H9 (cell line): Measurements from ENCODE around the gene PAX6. TPM values are rescaled to one million over a fixed set of nuclear protein-coding genes. Genes with fewer than 3 reads are reported as not detected.

ENCODE experiments used
- DNase-seq: peaks from one replicate; pipeline ENCODE4 v3.0.0-alpha.2; 2017
- H2AFZ ChIP-seq: one replicate; pipeline ENCODE4 v1.6.1; 2013; ENCODE audit warnings: mild to moderate bottlenecking, low read length, control low read depth, moderate library complexity
- H2AK5ac ChIP-seq: 2 replicates; pipeline ENCODE4 v1.6.1; 2013; ENCODE audit warnings: low read length, control low read depth, mixed read lengths; ENCODE audit not compliant: insufficient read length
- H2BK120ac ChIP-seq: one replicate; pipeline ENCODE4 v1.6.1; 2013; ENCODE audit warnings: low read depth, mild to moderate bottlenecking, low read length, control low read depth, inconsistent platforms; ENCODE audit not compliant: poor library complexity, severe bottlenecking
- H2BK12ac ChIP-seq: 2 replicates; pipeline ENCODE4 v1.6.1; 2013; ENCODE audit warnings: low read length, control low read depth, mixed read lengths, low read depth; ENCODE audit not compliant: insufficient read length
- H2BK15ac ChIP-seq: 2 replicates; pipeline ENCODE4 v1.6.1; 2013; ENCODE audit warnings: low read depth, low read length, control low read depth
- H2BK20ac ChIP-seq: one replicate; pipeline ENCODE4 v1.6.1; 2013; ENCODE audit warnings: low read depth, mild to moderate bottlenecking, low read length, control low read depth, inconsistent platforms; ENCODE audit not compliant: poor library complexity, severe bottlenecking
- H2BK5ac ChIP-seq: 2 replicates; pipeline ENCODE4 v1.6.1; 2013; ENCODE audit warnings: low read length, control low read depth, mixed read lengths; ENCODE audit not compliant: insufficient read length
- H3K14ac ChIP-seq: 2 replicates; pipeline ENCODE4 v1.6.1; 2013; ENCODE audit warnings: low read length, control low read depth; ENCODE audit not compliant: insufficient read depth
- H3K18ac ChIP-seq: 2 replicates; pipeline ENCODE4 v1.6.1; 2013; ENCODE audit warnings: low read depth, mild to moderate bottlenecking, mixed read lengths, low read length, control low read depth; ENCODE audit not compliant: insufficient read length
- H3K23ac ChIP-seq: 2 replicates; pipeline ENCODE4 v1.6.1; 2013; ENCODE audit warnings: low read length, control low read depth, mixed read lengths, low read depth; ENCODE audit not compliant: insufficient read length
- H3K23me2 ChIP-seq: 2 replicates; pipeline ENCODE4 v1.6.1; 2013; ENCODE audit warnings: low read depth, mild to moderate bottlenecking, mixed read lengths, low read length, control low read depth; ENCODE audit not compliant: insufficient read length, poor library complexity, severe bottlenecking
- H3K27ac ChIP-seq: 2 replicates; pipeline ENCODE4 v1.5.1; 2013; ENCODE audit warnings: low read length, control low read depth, mixed read lengths, low read depth; ENCODE audit not compliant: insufficient read length
- H3K27me3 ChIP-seq: 2 replicates; pipeline ENCODE4 v1.6.1; 2013; ENCODE audit warnings: low read length, control low read depth, inconsistent platforms; ENCODE audit not compliant: insufficient read depth
- H3K4ac ChIP-seq: 2 replicates; pipeline ENCODE4 v1.6.1; 2013; ENCODE audit warnings: low read depth, mild to moderate bottlenecking, control low read depth, inconsistent platforms, low read length, moderate library complexity
- H3K4me1 ChIP-seq: 2 replicates; pipeline ENCODE4 v1.6.1; 2013; ENCODE audit warnings: low read length, control low read depth, inconsistent platforms; ENCODE audit not compliant: insufficient read depth
- H3K4me2 ChIP-seq: 2 replicates; pipeline ENCODE4 v1.6.1; 2013; ENCODE audit warnings: low read length, control low read depth, mixed read lengths; ENCODE audit not compliant: insufficient read length, insufficient read depth
- H3K56ac ChIP-seq: 2 replicates; pipeline ENCODE4 v1.6.1; 2013; ENCODE audit warnings: low read depth, mild to moderate bottlenecking, mixed read lengths, low read length, control low read depth; ENCODE audit not compliant: insufficient read length
- H3K79me1 ChIP-seq: 2 replicates; pipeline ENCODE4 v1.6.1; 2013; ENCODE audit warnings: low read depth, mild to moderate bottlenecking, moderate library complexity, low read length, control low read depth, inconsistent platforms; ENCODE audit not compliant: insufficient read depth, poor library complexity, severe bottlenecking
- H3K79me2 ChIP-seq: 2 replicates; pipeline ENCODE4 v1.6.1; 2013; ENCODE audit warnings: low read length, control low read depth, inconsistent platforms; ENCODE audit not compliant: insufficient read depth
- H3K9ac ChIP-seq: 2 replicates; pipeline ENCODE4 v1.6.1; 2013; ENCODE audit warnings: low read length, control low read depth, mixed read lengths; ENCODE audit not compliant: insufficient read length; ENCODE audit errors: extremely low read depth
- H3K9me3 ChIP-seq: one replicate; pipeline ENCODE4 v1.6.1; 2013; ENCODE audit warnings: low read depth, low read length, inconsistent platforms; ENCODE audit not compliant: control insufficient read depth
- H3T11ph ChIP-seq: one replicate; pipeline ENCODE4 v1.6.1; 2013; ENCODE audit warnings: mild to moderate bottlenecking, low read length, control low read depth, inconsistent platforms
- H4K20me1 ChIP-seq: one replicate; pipeline ENCODE4 v1.6.1; 2013; ENCODE audit not compliant: control insufficient read depth, insufficient read length, insufficient read depth
- H4K5ac ChIP-seq: 2 replicates; pipeline ENCODE4 v1.6.1; 2013; ENCODE audit warnings: low read depth, mild to moderate bottlenecking, mixed read lengths, low read length, control low read depth; ENCODE audit not compliant: insufficient read length
- H4K8ac ChIP-seq: replicated peaks from 2 replicates; pipeline ENCODE4 v1.6.1; 2013; ENCODE audit warnings: low read length, control low read depth, mixed read lengths, low read depth; ENCODE audit not compliant: insufficient read length
- H4K91ac ChIP-seq: 2 replicates; pipeline ENCODE4 v1.6.1; 2013; ENCODE audit warnings: low read depth, mild to moderate bottlenecking, moderate library complexity, mixed read lengths, low read length, control low read depth; ENCODE audit not compliant: insufficient read length
- H3K27ac Mint-ChIP-seq, 3 experiments: 2 replicates in 2 of 3; 3 replicates in 1 of 3; pipeline ENCODE4 v1.8.0; 2020 to 2021; ENCODE audit warnings: mixed read lengths in 3 of 3, mild to moderate bottlenecking in 1 of 3, moderate library complexity in 1 of 3
- H3K27me3 Mint-ChIP-seq: 2 replicates; pipeline ENCODE4 v1.8.0; 2021; ENCODE audit warnings: low read depth, mild to moderate bottlenecking, moderate library complexity, mixed read lengths
- H3K36me3 Mint-ChIP-seq, 3 experiments: 2 replicates in 2 of 3; 3 replicates in 1 of 3; pipeline ENCODE4 v1.8.0; 2020 to 2021; ENCODE audit warnings: low read depth in 3 of 3, mixed read lengths in 3 of 3; ENCODE audit not compliant: insufficient read depth in 1 of 3
- H3K4me1 Mint-ChIP-seq, 2 experiments: 2 replicates each; pipeline ENCODE4 v1.8.0; 2020; ENCODE audit warnings: mixed read lengths in 2 of 2
- H3K4me3 Mint-ChIP-seq, 2 experiments: 2 replicates in 1 of 2; 3 replicates in 1 of 2; pipeline ENCODE4 v1.8.0; 2020 to 2021; ENCODE audit warnings: mild to moderate bottlenecking in 2 of 2, mixed read lengths in 2 of 2, moderate library complexity in 1 of 2
- H3K9me3 Mint-ChIP-seq, 2 experiments: 2 replicates in 1 of 2; 3 replicates in 1 of 2; pipeline ENCODE4 v1.8.0; 2020; ENCODE audit warnings: mild to moderate bottlenecking in 2 of 2, mixed read lengths in 2 of 2, moderate library complexity in 1 of 2
- CTCF ChIP-seq: fragments of 200-600 bp; sonication (generic); conservative IDR thresholded peaks from 3 replicates; pipeline ENCODE4 v1.8.0; 2021; ENCODE audit warnings: antibody characterized with exemption, mild to moderate bottlenecking
- WGBS: extraction: QIAGEN DNeasy Blood & Tissue Kit; methylation state at CpG from one replicate; pipeline ENCODE4 v1.1.7; 2013; ENCODE audit warnings: missing lambda C conversion rate, low lambda C conversion rate, mixed read lengths; ENCODE audit not compliant: insufficient read length; ENCODE audit errors: extremely low coverage; 5-methylcytosine and 5-hydroxymethylcytosine counted together
- total RNA-seq: library from RNA; stranded (reverse); gene quantifications from 2 replicates; pipeline ENCODE4 v1.2.1, GENCODE V29; 2021

Gene PAX6
- total RNA-seq, 1 experiment from 2014 or later: not detected

GRCh38 chr11:31817621-31818424 is 6.7 kb upstream of the PAX6 start:
- no peak overlapping the region for H3K27ac ChIP-seq
- DNase-seq: peak; percentile 78
- H2AK5ac ChIP-seq: no peak overlapping the region
- H2BK5ac ChIP-seq: no peak overlapping the region
- H2AFZ ChIP-seq: no peak overlapping the region
- WGBS: no CpG with 5 or more reads among the region's 58 CpGs
- no peaks in the 10 kb centered on the region for H3K79me2 ChIP-seq
- H2BK20ac ChIP-seq: no peak overlapping the region
- peaks cover 28% of the 10 kb centered on the region for H3K23me2 ChIP-seq
- no peak overlapping the region for H3T11ph ChIP-seq
- H4K91ac ChIP-seq: no peak overlapping the region
- no peak for TF ChIP-seq CTCF
- H3K36me3 Mint-ChIP-seq: no peaks in the 10 kb centered on the region; a peak in 1 of 7 replicates
- H2BK12ac ChIP-seq: no peak overlapping the region
- no peak overlapping the region for H4K8ac ChIP-seq
- no peak overlapping the region for H3K4ac ChIP-seq
- no peak overlapping the region for H2BK15ac ChIP-seq
- no peak overlapping the region for H3K14ac ChIP-seq
- no peaks in the 10 kb centered on the region for H3K9me3 ChIP-seq
- peaks cover 95% of the 10 kb centered on the region for H3K27me3 ChIP-seq
- no peak overlapping the region for H3K56ac ChIP-seq
- peaks cover 35 to 67% of the 10 kb centered on the region in 2 experiments for H3K4me1 Mint-ChIP-seq
- peaks cover under 1% of the 10 kb centered on the region for H4K20me1 ChIP-seq
- H3K27ac Mint-ChIP-seq: no peak overlapping the region
- H3K23ac ChIP-seq: no peak overlapping the region
- no peaks in the 10 kb centered on the region for H3K79me1 ChIP-seq
- H4K5ac ChIP-seq: no peak overlapping the region
- no peak overlapping the region for H2BK120ac ChIP-seq
- peak overlapping the region; percentile 69 for H3K4me2 ChIP-seq
- H3K4me3 Mint-ChIP-seq: peak overlapping the region; percentile 36 to 80
- peaks cover 100% of the 10 kb centered on the region for H3K27me3 Mint-ChIP-seq
- H3K4me1 ChIP-seq: no peaks in the 10 kb centered on the region; the same call in 1 of the 2 replicates
- no peak overlapping the region for H3K9ac ChIP-seq
- H3K9me3 Mint-ChIP-seq: peaks cover 0 to 8% of the 10 kb centered on the region in 2 experiments; a peak in 2 of 5 replicates
- H3K18ac ChIP-seq: no peak overlapping the region
